T47D (cell line): ENCODE measurements around the gene MAP4.
A peak's percentile ranks its signal among the peaks of the same experiment; 100 is the strongest.
"Not testable (repeated sequence)": the region's sequence is repeated elsewhere in the genome, so short reads cannot be mapped to it uniquely, and the experiment has no call there.

Source experiments
- DNase-seq, 2 experiments: peaks; one replicate each; pipeline versions ENCODE4 v3.0.0 to v3.0.0-alpha.2; 2011 to 2012; ENCODE audit warnings: low read depth in 1 of 2, low spot score in 1 of 2
- JUND ChIP-seq: IDR thresholded peaks from 2 replicates; pipeline ENCODE4 v1.6.1; 2012; ENCODE audit warnings: low read depth
- in situ Hi-C: cut with HindIII; loops from 2 replicates; pipeline ENCODE4 v1.10.0; 2016; ENCODE audit warnings: low sequenced_read_pairs, low pct_unique_long_range_greater_than_20kb

MAP4 gene

DNA sequence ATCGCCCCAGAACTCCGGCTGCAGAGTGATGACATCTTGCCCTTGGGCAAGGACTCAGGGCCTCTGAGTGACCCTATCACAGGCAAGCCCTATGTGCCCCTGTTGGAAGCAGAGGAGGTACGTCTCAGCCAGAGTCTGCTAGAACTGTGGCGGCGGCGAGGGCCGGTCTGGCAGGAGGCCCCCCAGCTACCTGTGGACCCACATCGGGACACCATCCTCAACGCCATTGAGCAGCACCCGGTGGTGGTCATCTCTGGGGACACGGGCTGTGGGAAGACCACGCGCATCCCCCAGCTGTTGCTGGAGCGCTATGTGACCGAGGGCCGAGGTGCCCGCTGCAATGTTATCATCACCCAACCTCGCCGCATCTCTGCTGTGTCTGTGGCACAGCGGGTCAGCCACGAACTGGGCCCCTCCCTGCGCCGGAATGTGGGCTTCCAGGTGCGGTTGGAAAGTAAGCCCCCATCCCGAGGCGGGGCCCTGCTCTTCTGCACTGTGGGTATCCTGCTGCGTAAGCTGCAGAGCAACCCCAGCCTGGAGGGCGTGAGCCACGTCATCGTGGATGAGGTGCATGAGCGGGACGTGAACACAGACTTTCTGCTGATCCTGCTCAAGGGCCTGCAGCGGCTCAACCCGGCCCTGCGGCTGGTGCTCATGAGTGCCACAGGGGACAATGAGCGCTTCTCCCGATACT lies 169.9 kb downstream of the MAP4 start:
- in situ Hi-C loops = no loop called here
- TF ChIP-seq JUND = no peak
- DNase-seq = no peak

DNA sequence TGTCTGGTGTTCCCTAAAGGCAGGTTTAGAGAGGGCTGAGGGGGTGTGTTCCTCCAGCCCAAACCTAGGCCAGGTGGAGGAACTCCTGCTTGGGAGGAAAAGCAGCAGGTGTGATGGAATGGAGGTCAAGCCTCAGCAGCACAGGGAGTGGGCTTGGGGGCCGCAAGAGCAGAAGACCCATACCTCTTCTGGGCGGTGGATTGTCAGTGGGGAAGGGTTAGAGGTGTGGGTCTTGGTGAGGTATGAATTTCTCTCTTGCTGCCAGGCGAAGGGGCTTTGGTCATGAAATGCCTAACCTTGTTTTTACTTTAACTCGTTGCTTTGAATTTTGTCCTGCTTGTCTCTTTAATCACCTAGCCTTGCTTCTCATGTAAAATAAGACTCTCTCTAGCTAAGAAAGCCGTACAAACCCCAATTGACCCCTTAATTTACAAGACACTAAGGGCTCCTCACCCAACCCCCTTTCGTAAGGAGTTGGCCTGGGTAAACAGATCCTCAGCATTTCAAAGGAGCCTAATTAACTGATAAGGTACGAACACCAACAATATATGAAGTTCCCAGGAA lies 174.3 kb downstream of the MAP4 start:
- no peak for DNase-seq
- in situ Hi-C loops = no loop called here
- no peak for TF ChIP-seq JUND

DNA sequence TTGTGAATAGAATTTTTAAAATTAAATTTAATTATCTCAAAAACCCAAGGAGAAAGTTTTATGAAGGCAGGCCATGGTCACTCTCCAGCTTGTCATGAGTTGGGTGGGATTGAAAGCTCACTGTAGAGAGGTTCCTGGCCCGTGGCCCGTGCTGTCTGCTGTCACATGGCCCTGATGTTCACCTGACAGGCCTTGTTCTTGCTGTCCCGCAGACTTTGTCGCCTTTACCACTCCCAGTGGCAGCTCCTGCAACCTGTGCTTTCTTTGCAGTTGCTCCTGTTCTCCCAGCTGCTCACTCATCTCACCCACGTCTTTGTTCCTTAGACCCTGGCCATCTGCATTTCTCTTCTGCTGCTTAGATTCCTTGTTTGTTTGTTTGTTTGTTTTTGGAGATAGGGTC lies 177.7 kb downstream of the MAP4 start:
- no peak for TF ChIP-seq JUND
- in situ Hi-C loops = no loop called here

DNA sequence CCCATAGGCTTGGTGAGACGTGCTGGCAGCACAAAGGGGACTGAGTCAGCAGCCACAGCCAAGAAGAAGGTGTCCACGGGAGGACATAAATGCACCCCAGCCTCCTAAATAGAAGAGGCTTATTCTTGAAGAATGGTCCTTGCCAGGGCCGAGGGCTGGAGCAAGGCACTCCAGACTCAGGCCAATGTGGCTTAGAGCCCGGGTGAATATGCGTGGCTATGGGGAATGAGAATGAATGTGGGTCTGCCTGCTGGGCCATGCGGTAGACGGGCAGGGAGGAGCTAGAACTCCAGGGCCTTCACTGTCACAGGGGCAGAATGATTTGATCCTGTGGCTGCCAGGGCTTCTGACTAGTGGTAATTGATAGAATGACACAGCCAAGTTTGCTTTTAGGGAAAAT lies 179.2 kb downstream of the MAP4 start:
- in situ Hi-C loops = no loop called here
- no peak for DNase-seq
- TF ChIP-seq JUND = no peak

More for the DNA sequence above, 177.7 kb downstream of the MAP4 start:
- DNase-seq = no peak

DNA sequence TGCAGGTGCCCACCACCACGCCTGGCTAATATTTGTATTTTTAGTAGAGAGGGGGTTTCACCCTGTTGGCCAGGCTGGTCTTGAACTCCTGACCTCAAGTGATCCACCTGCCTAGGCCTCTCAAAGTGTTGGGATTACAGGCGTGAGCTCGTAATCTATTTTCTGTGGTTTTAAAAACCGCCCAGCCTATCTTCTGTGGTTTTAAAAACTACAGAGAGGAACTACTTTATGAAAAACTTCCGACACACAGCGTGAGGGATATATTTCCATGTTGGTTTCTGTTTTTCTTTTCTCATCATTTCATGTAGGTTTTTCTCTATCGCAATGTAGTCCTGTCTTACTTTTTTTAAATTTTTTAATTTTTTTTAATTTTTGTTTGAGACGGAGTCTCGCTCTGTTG lies 186.7 kb downstream of the MAP4 start:
- in situ Hi-C loops, DNase-seq: not testable (repeated sequence)

DNA sequence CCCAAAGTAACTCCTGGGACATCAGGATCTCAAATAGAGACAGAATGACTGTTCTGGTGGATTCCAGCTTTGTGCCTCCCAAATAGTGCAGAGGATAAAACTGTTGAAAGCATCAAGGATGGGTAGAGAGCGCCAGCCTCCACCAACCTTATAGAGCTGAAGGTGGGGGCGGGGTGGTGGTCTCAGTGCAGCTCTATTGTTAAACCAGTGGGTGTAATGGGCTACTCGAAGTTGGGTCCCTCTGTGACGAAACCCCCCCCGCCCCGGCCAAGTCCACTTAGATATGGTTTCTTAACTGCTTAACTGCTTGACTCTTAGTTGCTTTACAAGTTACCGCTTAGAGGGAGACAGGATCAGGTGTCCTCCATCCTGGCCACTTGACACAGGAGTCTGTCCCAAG lies 190.6 kb downstream of the MAP4 start:
- in situ Hi-C loops = no loop called here
- DNase-seq = no peak
- TF ChIP-seq JUND = no peak

DNA sequence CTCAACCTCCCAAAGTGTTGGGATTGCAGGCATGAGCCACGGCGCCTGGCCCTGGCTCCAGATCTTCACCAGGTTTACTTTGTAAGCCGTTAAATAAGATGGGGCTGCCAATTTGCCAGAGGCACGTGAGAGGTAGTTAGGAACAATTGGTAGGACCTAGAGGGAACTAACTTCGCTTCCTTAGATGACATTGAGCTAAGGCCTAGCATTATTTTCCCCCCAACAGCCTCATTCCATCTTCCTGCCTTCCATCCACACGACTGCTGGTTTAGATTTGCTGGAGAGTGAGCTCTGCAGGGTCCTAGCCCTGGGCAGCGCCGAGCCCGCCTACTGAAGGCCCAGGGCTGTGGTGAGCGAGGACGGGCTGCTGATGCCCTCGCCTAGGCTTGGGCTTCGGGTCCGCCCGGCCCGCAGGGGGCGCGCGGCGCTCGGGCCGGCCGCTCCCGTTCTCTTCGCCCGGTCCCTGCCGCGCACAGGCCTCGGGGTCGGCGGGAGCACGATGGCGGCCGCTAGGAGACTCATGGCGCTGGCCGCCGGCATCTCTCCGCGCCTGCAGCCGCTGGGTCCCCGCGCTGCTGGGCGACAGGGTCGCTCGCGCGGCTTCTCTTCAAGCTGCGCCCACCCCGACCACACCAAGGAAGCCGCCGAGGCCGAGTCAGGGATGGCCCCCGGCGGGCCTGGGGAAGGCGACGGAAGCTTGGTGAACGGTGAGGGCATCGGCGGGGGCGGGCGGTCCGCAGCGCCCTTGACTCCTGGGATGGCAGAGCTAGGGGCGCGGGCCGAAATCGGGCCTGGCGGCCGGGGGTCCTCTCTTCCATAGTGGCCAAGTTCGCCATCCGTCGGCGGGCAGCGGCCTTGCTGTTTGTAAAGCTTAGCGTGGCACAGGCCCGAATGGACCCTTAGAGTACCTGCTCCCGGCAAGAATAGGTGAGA lies 191.4 kb downstream of the MAP4 start:
- no peak for TF ChIP-seq JUND
- DNase-seq = peak; percentile 82 to 89
- in situ Hi-C loops = no loop called here

DNA sequence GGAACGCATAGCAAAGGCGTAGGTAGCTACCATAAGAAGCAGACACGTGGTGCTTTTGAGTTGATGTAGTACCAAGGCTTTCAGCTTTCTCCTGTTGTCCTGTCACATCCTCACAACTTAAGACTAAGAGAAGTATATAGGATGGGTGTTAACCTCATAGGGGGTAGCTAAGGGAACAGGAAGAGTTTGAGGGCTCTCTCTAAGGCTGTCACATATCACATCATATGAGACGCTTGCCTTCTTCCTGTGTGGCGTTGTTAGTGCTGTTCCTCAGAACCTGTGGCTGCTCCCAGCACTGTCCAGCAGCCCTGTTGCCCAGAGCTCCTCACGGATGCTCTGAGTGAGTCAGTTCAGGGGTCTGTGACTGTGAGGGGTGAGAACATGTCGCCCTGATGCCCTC lies 198.6 kb downstream of the MAP4 start:
- DNase-seq = no peak
- TF ChIP-seq JUND = no peak
- in situ Hi-C loops = no loop called here

DNA sequence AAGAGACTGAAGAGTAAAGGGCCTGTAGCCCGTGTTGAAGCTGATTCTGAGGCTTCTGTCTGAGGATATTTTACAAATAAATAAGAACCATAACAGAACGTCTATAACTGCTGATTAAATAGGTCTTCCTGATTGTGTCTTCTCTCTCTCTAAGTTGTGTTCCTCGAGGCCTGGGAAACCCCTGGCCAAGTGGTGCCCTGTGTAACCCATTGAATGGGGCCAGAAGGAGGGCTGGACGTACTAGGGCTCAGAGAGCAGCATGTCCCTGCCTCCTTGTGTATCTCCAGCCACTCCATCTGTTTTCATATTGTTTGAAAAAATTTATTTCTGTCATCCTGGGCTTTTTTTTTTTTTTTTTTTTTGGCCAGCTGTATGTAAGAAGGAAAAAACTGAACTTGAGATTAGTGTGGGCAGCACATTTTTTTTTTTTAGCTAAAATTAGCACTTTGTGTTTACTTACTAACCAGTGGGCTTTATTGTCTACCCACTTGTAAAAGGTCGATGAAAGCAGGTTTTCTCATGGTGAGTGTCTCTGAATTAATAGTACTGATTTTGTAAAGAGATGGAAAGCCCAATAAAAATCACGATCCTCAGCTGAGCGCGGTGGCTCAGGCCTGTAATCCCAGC lies 202.6 kb downstream of the MAP4 start:
- no peak for DNase-seq
- no peak for TF ChIP-seq JUND
- in situ Hi-C loops = no loop called here

DNA sequence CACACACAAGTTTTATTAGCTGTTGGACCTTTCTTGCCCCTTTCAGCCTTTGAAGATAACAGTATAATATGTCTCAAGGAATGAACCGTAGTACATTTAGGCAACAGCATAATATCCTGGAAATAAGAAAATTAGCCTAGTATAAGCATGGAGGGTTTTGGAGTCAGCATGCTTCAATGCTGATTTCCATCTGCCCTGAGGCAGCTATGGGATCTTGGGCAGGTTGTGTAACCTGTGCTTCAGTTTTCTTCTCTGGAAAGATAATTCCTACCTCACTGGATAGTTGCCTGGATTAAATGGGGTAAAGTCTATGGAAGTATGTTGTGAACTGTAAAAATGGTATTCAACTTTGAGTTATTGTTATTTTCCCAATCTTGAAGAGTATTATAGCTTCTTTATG lies 211.6 kb downstream of the MAP4 start:
- TF ChIP-seq JUND = no peak
- peak in 1 of 2 experiments; percentile 76 for DNase-seq
- in situ Hi-C loops = no loop called here

DNA sequence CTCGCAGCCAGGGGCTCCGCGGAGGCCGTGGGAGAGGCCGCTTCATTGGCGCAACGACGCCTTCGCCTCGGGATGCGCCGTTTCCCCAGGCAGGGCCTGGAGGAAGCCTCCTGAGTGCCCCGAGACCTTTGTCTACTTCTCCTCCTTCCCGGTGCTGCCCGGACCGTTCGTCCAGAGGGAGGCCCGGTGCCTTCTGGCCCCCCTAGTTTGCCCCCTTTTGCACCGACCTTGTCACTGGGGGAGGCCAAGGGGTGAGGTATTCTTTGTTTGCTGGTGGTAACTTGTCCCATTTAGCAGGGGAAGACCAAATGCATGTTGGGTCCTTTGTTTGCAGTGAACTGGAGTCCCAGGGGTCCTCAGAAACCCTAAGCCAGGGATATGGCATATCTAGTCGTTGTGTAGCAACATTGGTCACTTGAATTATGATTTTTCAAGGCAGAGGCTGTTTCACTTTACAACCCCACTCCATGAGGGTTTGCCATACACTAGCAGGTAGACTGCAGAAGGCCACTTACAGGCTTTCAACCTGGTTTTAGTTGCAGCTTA lies 212.7 kb downstream of the MAP4 start:
- TF ChIP-seq JUND = no peak
- in situ Hi-C loops = no loop called here
- no peak for DNase-seq

DNA sequence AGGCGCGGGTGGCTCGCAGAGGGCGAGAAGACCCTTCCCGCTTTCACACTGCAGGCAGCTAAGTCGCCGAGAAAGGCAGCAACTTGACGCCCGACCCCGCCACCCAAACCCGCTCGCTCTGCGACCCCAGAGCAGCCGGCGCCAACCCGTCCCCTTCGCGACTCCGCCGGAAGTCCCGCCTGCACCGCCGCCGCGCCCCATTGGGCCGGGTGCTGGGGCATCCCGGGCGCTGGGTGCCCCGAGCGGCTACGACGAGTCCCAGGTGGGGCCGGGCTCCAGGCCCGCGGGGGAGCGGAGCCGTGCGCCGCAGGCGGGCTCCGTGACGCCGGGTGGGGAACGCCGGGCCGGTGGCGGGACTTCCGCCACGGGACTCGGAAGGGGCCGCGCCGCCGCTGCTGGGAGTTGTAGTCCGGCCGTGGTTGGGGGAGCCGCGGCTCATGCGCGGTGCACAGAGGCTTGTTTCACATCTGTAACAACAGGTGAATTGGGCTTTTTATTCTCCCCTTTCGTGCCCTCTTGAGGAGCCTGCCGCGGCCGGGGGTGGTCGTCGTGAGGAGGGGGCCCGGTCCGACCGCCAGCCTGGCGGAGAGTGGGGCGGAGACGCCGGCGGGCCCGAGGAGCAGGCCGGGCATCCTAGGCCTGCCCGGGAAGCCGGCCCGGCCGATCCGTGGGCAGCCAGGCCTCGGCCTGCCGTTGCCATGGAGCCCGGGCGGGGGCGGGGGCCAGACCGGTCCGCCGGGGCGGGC lies 213.3 kb downstream of the MAP4 start, which contains the start of gene DHX30:
TSS of gene DHX30 (plus strand) at position 405 of the 746 bp plus-strand sequence. CDS start 7,546 bp downstream, outside the sequence.
- TF ChIP-seq JUND = no peak
- peak; percentile 67 to 79 for DNase-seq
- in situ Hi-C loops = no loop called here
